A673 (cell line): ENCODE measurements around the gene P4HTM.

Source experiments
- CTCF ChIP-seq: fragments of 300-800, 200-600 bp; sonication (generic); conservative IDR thresholded peaks from 2 replicates; pipeline ENCODE4 v1.5.1; 2017; ENCODE audit warnings: low read depth, mild to moderate bottlenecking, antibody characterized with exemption, low read length, moderate library complexity, mixed read lengths
- EZH2 ChIP-seq: fragments of 200-600 bp; sonication (generic); IDR thresholded peaks from 2 replicates; pipeline ENCODE4 v1.6.1; 2017; ENCODE audit warnings: borderline replicate concordance, low read depth, mild to moderate bottlenecking, mixed read lengths, antibody characterized with exemption, low read length; ENCODE audit not compliant: poor library complexity, severe bottlenecking

- TF ChIP-seq CTCF (no peak), EZH2 (no peak)
These were observed 7.4 kb upstream of the P4HTM start for GRCh38 chr3:48982686-48983085.
